Mesothelial cell of epicardium (in vitro differentiated cells): ENCODE data around the gene ABCB1. TPM values are rescaled to one million over a fixed set of nuclear protein-coding genes. Genes with fewer than 3 reads are reported as not detected.

Experiments
- DNase-seq, 2 experiments: peaks; one replicate each; pipeline ENCODE4 v3.0.0; 2021; ENCODE audit warnings: low spot score in 2 of 2; ENCODE audit not compliant: unreplicated experiment in 2 of 2
- H3K27ac Mint-ChIP-seq: 2 replicates; pipeline ENCODE4 v1.8.0; 2021; ENCODE audit warnings: mixed read lengths
- H3K27me3 Mint-ChIP-seq: 2 replicates; pipeline ENCODE4 v1.8.0; 2021; ENCODE audit warnings: low read depth, mixed read lengths
- H3K36me3 Mint-ChIP-seq: 2 replicates; pipeline ENCODE4 v1.8.0; 2021; ENCODE audit warnings: mixed read lengths
- H3K4me1 Mint-ChIP-seq: 2 replicates; pipeline ENCODE4 v1.8.0; 2021; ENCODE audit warnings: mixed read lengths
- H3K4me3 Mint-ChIP-seq: 2 replicates; pipeline ENCODE4 v1.8.0; 2021; ENCODE audit warnings: mild to moderate bottlenecking, moderate library complexity, mixed read lengths
- H3K9me3 Mint-ChIP-seq: 2 replicates; pipeline ENCODE4 v1.8.0; 2021; ENCODE audit warnings: mixed read lengths
- total RNA-seq: library from RNA; stranded (reverse); gene quantifications from 3 replicates; pipeline ENCODE4 v1.2.1, GENCODE V29; 2021
- TF ChIP-seq, protein P1 (sequence below): fragments of 200-600 bp; sonication (generic); IDR thresholded peaks from one replicate; pipeline ENCODE4 v1.5.0; 2021; ENCODE audit warnings: antibody characterized with exemption; ENCODE audit not compliant: unreplicated experiment

ABCB1 gene
- total RNA-seq, 1 donor from 2014 or later = 1.5 TPM

DNA sequence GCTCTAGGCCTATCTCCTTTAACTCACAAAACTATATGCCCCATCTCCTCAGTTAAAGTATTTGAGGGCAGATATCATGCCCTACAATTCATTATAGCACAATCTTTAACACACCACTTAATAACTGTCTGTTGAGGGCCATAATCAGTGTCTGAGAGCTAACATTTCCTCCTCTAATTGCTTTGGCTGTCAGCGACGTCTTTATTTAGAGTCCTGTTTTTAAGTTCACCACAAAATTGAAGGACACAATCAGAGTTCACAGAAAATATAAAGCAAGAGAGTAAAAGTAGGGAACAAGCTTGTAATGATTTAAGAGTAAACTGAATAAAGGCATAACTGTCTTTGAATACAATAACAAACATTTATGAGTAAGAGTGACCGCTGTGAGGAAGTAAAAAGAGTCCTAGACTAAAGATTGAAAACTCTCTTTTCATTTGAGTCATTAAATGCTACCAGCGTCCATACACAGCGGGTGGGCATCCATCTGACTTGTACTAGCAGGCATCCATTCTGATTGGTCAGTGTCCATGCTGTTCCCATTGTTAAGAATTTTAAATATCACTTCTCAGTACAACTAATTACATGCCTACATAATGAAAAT is 86.8 kb downstream of the ABCB1 start:
- Mint-ChIP-seq H3K4me3 (no peak overlapping the region), H3K36me3 (no peaks in the 10 kb centered on the region), H3K4me1 (no peaks in the 10 kb centered on the region), H3K27me3 (no peaks in the 10 kb centered on the region), H3K9me3 (no peaks in the 10 kb centered on the region), H3K27ac (no peak overlapping the region)
- DNase-seq = no peak
- TF ChIP-seq, protein P1, sequence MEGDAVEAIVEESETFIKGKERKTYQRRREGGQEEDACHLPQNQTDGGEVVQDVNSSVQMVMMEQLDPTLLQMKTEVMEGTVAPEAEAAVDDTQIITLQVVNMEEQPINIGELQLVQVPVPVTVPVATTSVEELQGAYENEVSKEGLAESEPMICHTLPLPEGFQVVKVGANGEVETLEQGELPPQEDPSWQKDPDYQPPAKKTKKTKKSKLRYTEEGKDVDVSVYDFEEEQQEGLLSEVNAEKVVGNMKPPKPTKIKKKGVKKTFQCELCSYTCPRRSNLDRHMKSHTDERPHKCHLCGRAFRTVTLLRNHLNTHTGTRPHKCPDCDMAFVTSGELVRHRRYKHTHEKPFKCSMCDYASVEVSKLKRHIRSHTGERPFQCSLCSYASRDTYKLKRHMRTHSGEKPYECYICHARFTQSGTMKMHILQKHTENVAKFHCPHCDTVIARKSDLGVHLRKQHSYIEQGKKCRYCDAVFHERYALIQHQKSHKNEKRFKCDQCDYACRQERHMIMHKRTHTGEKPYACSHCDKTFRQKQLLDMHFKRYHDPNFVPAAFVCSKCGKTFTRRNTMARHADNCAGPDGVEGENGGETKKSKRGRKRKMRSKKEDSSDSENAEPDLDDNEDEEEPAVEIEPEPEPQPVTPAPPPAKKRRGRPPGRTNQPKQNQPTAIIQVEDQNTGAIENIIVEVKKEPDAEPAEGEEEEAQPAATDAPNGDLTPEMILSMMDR = no peak

DNA sequence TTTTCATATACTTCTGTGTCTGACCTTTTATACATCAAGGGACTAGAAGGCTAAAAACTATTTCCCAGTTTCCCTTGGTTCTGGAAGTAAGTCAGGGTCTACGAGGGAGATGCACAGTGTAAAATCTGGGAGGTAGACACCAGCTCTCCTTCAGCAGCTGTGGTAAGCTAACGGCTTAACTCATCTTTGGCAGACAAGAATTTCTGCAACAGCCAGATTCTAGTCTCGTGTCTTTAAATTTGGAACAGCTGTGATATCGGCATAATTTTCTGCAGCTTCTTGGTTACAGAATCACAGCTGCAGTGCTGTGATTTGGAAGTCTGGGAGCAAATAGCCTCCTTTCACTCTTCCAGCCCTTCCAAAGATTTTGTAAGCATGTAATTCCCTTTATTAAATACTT is 87.8 kb downstream of the ABCB1 start:
- TF ChIP-seq, protein P1 = no peak
- Mint-ChIP-seq H3K4me1 (no peaks in the 10 kb centered on the region), H3K36me3 (no peaks in the 10 kb centered on the region), H3K27ac (no peak overlapping the region), H3K9me3 (no peaks in the 10 kb centered on the region), H3K4me3 (no peak overlapping the region), H3K27me3 (no peaks in the 10 kb centered on the region)
- DNase-seq = no peak

DNA sequence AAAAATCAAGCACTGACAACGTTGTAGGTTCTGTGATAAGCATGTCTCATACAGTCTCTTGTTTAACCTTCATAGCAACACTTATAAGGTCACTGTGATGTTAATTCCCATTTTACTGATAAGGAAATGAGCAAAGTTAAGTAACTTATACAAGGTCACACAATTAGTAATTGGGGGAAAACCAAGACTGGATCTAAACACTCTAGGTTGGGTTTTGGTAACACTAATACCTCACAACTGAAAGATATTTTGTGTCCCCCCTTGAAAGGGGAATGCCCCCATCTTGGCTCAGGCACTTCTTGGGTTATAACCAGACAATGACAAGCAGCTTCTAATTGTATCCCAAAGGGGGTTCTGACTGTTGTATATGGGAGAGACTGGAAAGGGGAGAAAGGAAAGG is 89.2 kb downstream of the ABCB1 start:
- H3K27me3 Mint-ChIP-seq = no peaks in the 10 kb centered on the region
- DNase-seq = no peak
- no peaks in the 10 kb centered on the region for H3K36me3 Mint-ChIP-seq
- no peak overlapping the region for H3K27ac Mint-ChIP-seq
- no peaks in the 10 kb centered on the region for H3K4me1 Mint-ChIP-seq
- no peak overlapping the region for H3K4me3 Mint-ChIP-seq
- no peaks in the 10 kb centered on the region for H3K9me3 Mint-ChIP-seq
- TF ChIP-seq, protein P1 = no peak

DNA sequence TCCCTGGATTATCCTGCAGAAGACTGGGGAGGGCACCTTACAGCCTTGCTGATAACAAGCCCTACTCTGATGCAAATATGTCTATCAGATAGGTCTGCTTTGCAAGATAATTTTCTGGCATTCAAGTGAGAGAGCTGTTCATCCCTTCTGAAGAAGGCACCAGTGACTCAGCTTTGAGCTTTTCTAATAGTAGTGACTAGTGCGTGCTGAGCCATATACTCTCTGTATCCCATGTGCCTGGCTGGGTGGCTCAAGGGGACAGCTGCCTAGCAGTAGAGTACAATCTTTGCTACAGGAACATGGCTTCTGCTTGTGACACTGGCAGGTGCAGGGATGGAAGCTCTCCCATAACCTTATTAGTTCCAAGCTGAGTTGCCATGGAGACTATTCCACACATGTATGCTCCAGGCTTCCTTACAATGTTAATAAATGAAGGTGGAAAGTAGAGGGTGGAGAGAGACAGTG is 90.2 kb downstream of the ABCB1 start:
- TF ChIP-seq, protein P1 = no peak

DNA sequence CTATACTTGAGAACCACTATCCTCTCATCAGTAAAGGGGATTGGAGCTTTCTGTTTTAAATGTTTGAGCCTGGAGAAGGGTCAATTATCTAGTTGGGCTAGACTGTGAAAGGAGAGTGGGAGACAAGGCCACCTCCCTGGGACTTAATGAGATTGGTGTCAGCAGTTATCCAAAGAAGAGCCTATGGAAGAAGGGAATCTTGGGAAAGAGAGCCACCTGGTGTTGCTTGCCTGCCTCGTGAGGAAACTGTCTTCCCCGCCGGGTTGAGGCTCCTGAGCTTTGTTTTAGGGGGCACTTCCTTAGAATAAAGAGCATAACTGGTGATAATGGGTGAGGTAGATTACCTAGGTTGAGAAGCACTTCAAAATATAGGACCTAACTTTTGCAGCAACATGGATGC is 93.2 kb downstream of the ABCB1 start:
- TF ChIP-seq, protein P1 = no peak
- H3K36me3 Mint-ChIP-seq = no peaks in the 10 kb centered on the region
- no peaks in the 10 kb centered on the region for H3K27me3 Mint-ChIP-seq
- no peak overlapping the region for H3K27ac Mint-ChIP-seq
- H3K9me3 Mint-ChIP-seq = no peaks in the 10 kb centered on the region
- no peak overlapping the region for H3K4me3 Mint-ChIP-seq
- DNase-seq = no peak
- no peaks in the 10 kb centered on the region for H3K4me1 Mint-ChIP-seq

More for the DNA sequence above, 90.2 kb downstream of the ABCB1 start:
- Mint-ChIP-seq H3K27me3 (no peaks in the 10 kb centered on the region), H3K36me3 (no peaks in the 10 kb centered on the region), H3K27ac (no peak overlapping the region), H3K4me1 (no peaks in the 10 kb centered on the region), H3K4me3 (no peak overlapping the region), H3K9me3 (no peaks in the 10 kb centered on the region)
- DNase-seq = no peak
